ENCODE data around the gene ZNF692. TPM values are rescaled to one million over a fixed set of nuclear protein-coding genes. Genes with fewer than 3 reads are reported as not detected.

ZNF692 gene
- total RNA-seq, 1 donor from 2014 or later = 20.2 TPM

GRCh38 chr1:248851390-248851789 is 7.5 kb downstream of the ZNF692 start:
- ATAC-seq = no peak

GRCh38 chr1:248850536-248851251 is 8.2 kb downstream of the ZNF692 start:
- no peak for DNase-seq (ENCODE audit: low spot score)
- ATAC-seq = no peak

More at GRCh38 chr1:248851390-248851789, 7.5 kb downstream of the ZNF692 start:
- DNase-seq (ENCODE audit: low spot score) = no peak

- ATAC-seq (no peak), DNase-seq (ENCODE audit: low spot score) (no peak)
These were observed 8.8 kb downstream of the ZNF692 start for GRCh38 chr1:248850124-248850523.

- DNase-seq (ENCODE audit: low spot score) (no peak), ATAC-seq (no peak)
These were observed 9.2 kb downstream of the ZNF692 start for GRCh38 chr1:248849637-248850036.

- no peak for DNase-seq (ENCODE audit: low spot score)
- ATAC-seq = peak; percentile 34
These were observed 9.7 kb downstream of the ZNF692 start for GRCh38 chr1:248849152-248849551.

- DNase-seq (ENCODE audit: low spot score) (no peak), ATAC-seq (no peak)
These were observed 10.3 kb downstream of the ZNF692 start for GRCh38 chr1:248848602-248849001.

GRCh38 chr1:248847956-248848561 is 10.8 kb downstream of the ZNF692 start:
- ATAC-seq (no peak), DNase-seq (ENCODE audit: low spot score) (no peak)

GRCh38 chr1:248847181-248847955 is 11.5 kb downstream of the ZNF692 start:
- ATAC-seq (no peak), DNase-seq (ENCODE audit: low spot score) (no peak)

GRCh38 chr1:248844526-248844925 is 14.4 kb downstream of the ZNF692 start:
- ATAC-seq = no peak
- no peak for DNase-seq (ENCODE audit: low spot score)

- no peak for ATAC-seq
- no peak for DNase-seq (ENCODE audit: low spot score)
These were observed 15.2 kb downstream of the ZNF692 start for GRCh38 chr1:248843687-248844086.

- DNase-seq (ENCODE audit: low spot score) = no peak
- no peak for ATAC-seq
These were observed 16.0 kb downstream of the ZNF692 start for GRCh38 chr1:248842781-248843331.

GRCh38 chr1:248841702-248842395 is 17.0 kb downstream of the ZNF692 start:
- ATAC-seq (no peak), DNase-seq (ENCODE audit: low spot score) (no peak)

GRCh38 chr1:248840946-248841345 is 17.9 kb downstream of the ZNF692 start:
- no peak for ATAC-seq
- no peak for DNase-seq (ENCODE audit: low spot score)

- ATAC-seq = no peak
- DNase-seq (ENCODE audit: low spot score) = no peak
These were observed 19.7 kb downstream of the ZNF692 start for GRCh38 chr1:248839168-248839555.

- peak; percentile 93 for DNase-seq (ENCODE audit: low spot score)
- ATAC-seq = peak; percentile 85
These were observed 20.3 kb downstream of the ZNF692 start for GRCh38 chr1:248838357-248839167.

- DNase-seq (ENCODE audit: low spot score) (peak; percentile 98), ATAC-seq (peak; percentile 89)
These were observed 21.0 kb downstream of the ZNF692 start, which contains the start of gene ZNF672 for GRCh38 chr1:248837781-248838356. Gene ZNF672 (plus strand): TSS chr1:248838224. CDS start chr1:248847275, 9,051 bp downstream.

GRCh38 chr1:248837045-248837780 is 21.7 kb downstream of the ZNF692 start:
- no peak for DNase-seq (ENCODE audit: low spot score)
- ATAC-seq = no peak

GRCh38 chr1:248834343-248834940 is 24.4 kb downstream of the ZNF692 start:
- ATAC-seq (no peak), DNase-seq (ENCODE audit: low spot score) (no peak)

Measured in left lobe of liver (tissue), 2 donors.